ENCODE measurements around the gene TSPO2. TPM values are rescaled to one million over a fixed set of nuclear protein-coding genes. Genes with fewer than 3 reads are reported as not detected.

TSPO2 gene
- total and polyA plus RNA-seq, 2 of the 4 experiments (the other 2 are of a cell fraction): not detected

GRCh38 chr6:41085182-41085581 lies 42.9 kb downstream of the TSPO2 start:
- H3K27ac ChIP-seq (ENCODE audit: insufficient read depth, low read length): no peak overlapping the region
- H2AFZ ChIP-seq (replicated peaks; ENCODE audit: low read length, poor library complexity): no peak overlapping the region
- ChIA-PET CTCF (interaction anchor here (0.7 kb wide), 1 partner anchor 32 kb away, joined by 3 read pairs; no protein-coding TSS in a partner anchor), POLR2A (ENCODE audit: unreplicated experiment) (no interaction called here)
- no peaks in the 10 kb centered on the region for H4K20me1 ChIP-seq (ENCODE audit: insufficient read depth, low read length)
- DNase-seq: no peak
- H4K91ac ChIP-seq (ENCODE audit: insufficient read depth, low read depth, low read length): no peak overlapping the region
- no peak overlapping the region for H3K18ac ChIP-seq (ENCODE audit: low read depth, low read length)
- peaks cover 3% of the 10 kb centered on the region for H3K4me1 ChIP-seq (ENCODE audit: control insufficient read depth, insufficient read depth, low read length)
- H3K36me3 ChIP-seq (ENCODE audit: control insufficient read depth, insufficient read depth, low read length): peaks cover 20% of the 10 kb centered on the region
- H3K79me1 ChIP-seq (ENCODE audit: low read depth in 1 of 2, low read length in 2 of 2): peaks cover 11 to 12% of the 10 kb centered on the region in 2 experiments; a peak in 3 of 4 replicates
- H2BK20ac ChIP-seq (ENCODE audit: low read depth, low read length): no peak overlapping the region
- no TSS peak for BruUV-seq (replicated peaks)
- intact Hi-C loops (cut with micrococcal nuclease) (no loop called here), in situ Hi-C loops (cut with MboI; ENCODE audit: low sequenced_read_pairs) (no loop called here), dilution Hi-C loops (cut with HindIII; ENCODE audit: low sequenced_read_pairs, unreplicated experiment) (no loop called here)
- H2AK5ac ChIP-seq (ENCODE audit: low read depth, low read length): no peak overlapping the region
- no peak overlapping the region for H3K23ac ChIP-seq (ENCODE audit: low read depth, low read length)
- no peaks in the 10 kb centered on the region for H3K9me3 ChIP-seq (ENCODE audit: control insufficient read depth, insufficient read depth, low read length)
- no peak overlapping the region for H3K4me2 ChIP-seq (ENCODE audit: low read depth, low read length)
- no peak overlapping the region for H3K56ac ChIP-seq (ENCODE audit: extremely low read depth, insufficient read depth, low read length)
- H3K4ac ChIP-seq (ENCODE audit: low read depth, low read length): no peak overlapping the region
- TF ChIP-seq BHLHE40 (IDR thresholded peaks at IDR 0.05; ENCODE audit: low read depth, low read length): no peak
- peak; percentile 62; the same call in 1 of the 2 replicates for TF ChIP-seq CEBPB (IDR thresholded peaks at IDR 0.05; ENCODE audit: low read depth, low read length)
- H3K27me3 ChIP-seq (ENCODE audit: control insufficient read depth, insufficient read depth, low read length): no peaks in the 10 kb centered on the region
- no peak overlapping the region for H4K5ac ChIP-seq (ENCODE audit: low read depth, low read length)
- no peak overlapping the region for H3K4me3 ChIP-seq (ENCODE audit: insufficient read depth, low read depth, low read length)
- peak; percentile 29; the same call in 1 of the 2 replicates for ATAC-seq (ENCODE audit: low read depth)
- H2BK15ac ChIP-seq (ENCODE audit: low read depth, low read length): no peak overlapping the region
- H4K8ac ChIP-seq (ENCODE audit: low read depth in 2 of 2, low read length in 2 of 2): no peak overlapping the region
- H3K9ac ChIP-seq (ENCODE audit: low read depth, low read length): no peak overlapping the region
- no peak overlapping the region for H2AK9ac ChIP-seq (replicated peaks; ENCODE audit: low read depth, low read length, poor library complexity)
- no peak overlapping the region for H2BK5ac ChIP-seq (ENCODE audit: low read depth, low read length, poor library complexity, severe bottlenecking)
- no peak overlapping the region for H3K14ac ChIP-seq (replicated peaks; ENCODE audit: low read depth, low read length)
- no peak overlapping the region for H2BK120ac ChIP-seq (ENCODE audit: low read depth, low read length)
- no peaks in the 10 kb centered on the region for H3K9me1 ChIP-seq (ENCODE audit: insufficient read depth, low read length)
